Measurements from ENCODE around the gene CEBPG.
A peak's percentile ranks its signal among the peaks of the same experiment; 100 is the strongest.

- TF ChIP-seq CTCF (IDR thresholded peaks at IDR 0.05), result no peak
- peak; percentile 43 for TF ChIP-seq POLR2A (IDR thresholded peaks at IDR 0.05)
Observed at GRCh38 chr19:33396701-33397535, 23.4 kb downstream of the CEBPG start.
